Measurements from ENCODE around the gene PIP4K2B. TPM values are rescaled to one million over a fixed set of nuclear protein-coding genes. Genes with fewer than 3 reads are reported as not detected.

Gene PIP4K2B
- total and polyA plus RNA-seq, 2 donors from 2014 or later, result 15.3 to 41.2 TPM

- no peak overlapping the region for H3K27ac ChIP-seq (ENCODE audit: low read depth in 2 of 2, low read length in 2 of 2)
- H3K9ac ChIP-seq (ENCODE audit: low read length in 3 of 3), result no peak overlapping the region
- peaks cover 0 to 20% (median 6%) of the 10 kb centered on the region in 3 donors for H3K36me3 ChIP-seq (ENCODE audit: control insufficient read depth in 2 of 3, insufficient read depth in 3 of 3, low read length in 3 of 3)
- TF ChIP-seq CTCF (IDR thresholded peaks at IDR 0.05; ENCODE audit: borderline replicate concordance, extremely low read depth, insufficient read depth), result no peak
- DNase-seq, result no peak
- H3K27me3 ChIP-seq (ENCODE audit: control insufficient read depth, insufficient read depth, low read length), result no peaks in the 10 kb centered on the region
- H3K4me3 ChIP-seq (ENCODE audit: low read length in 3 of 3), result no peak overlapping the region
- no peaks in the 10 kb centered on the region for H3K9me3 ChIP-seq (ENCODE audit: control insufficient read depth in 2 of 3, insufficient read depth in 1 of 3, low read length in 3 of 3)
- no peak for FAIRE-seq
- intact Hi-C loops (cut with DNase I), result no loop called here
- H3K4me1 ChIP-seq (ENCODE audit: control insufficient read depth in 2 of 3, insufficient read depth in 2 of 3, low read depth in 1 of 3, low read length in 3 of 3), result peaks cover 0 to 4% (median 0%) of the 10 kb centered on the region in 3 donors
These were observed 74.3 kb downstream of the PIP4K2B start for GRCh38 chr17:38725066-38725465.

DNA sequence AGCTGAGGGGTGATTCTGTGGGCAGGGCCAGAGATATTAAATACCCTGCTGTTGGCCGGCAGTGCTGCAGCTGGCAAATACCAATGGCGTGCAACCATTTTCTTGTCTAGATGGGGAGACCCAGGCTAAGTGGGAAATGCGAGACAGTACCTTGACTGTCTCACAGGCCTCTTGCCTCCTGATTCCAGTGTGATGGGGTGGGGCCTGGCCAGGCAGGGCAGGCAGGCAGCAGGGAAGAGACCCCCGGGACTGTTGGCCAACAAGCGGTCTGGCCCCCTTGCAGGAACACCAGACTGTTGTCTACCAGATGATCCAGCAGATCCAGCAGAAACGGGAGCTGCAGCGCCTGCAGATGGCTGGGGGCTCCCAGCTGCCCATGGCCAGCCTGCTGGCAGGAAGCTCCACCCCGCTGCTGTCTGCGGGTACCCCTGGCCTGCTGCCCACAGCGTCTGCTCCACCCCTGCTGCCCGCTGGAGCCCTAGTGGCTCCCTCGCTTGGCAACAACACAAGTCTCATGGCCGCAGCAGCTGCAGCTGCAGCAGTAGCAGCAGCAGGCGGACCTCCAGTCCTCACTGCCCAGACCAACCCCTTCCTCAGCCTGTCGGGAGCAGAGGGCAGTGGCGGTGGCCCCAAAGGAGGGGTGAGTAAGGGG is 74.9 kb downstream of the PIP4K2B start:
- no peak overlapping the region for H3K27ac ChIP-seq (ENCODE audit: low read depth in 2 of 2, low read length in 2 of 2)
- TF ChIP-seq CTCF (IDR thresholded peaks at IDR 0.05; ENCODE audit: borderline replicate concordance, extremely low read depth, insufficient read depth), result no peak
- H3K9ac ChIP-seq (ENCODE audit: low read length in 3 of 3), result no peak overlapping the region
- H3K4me1 ChIP-seq (ENCODE audit: control insufficient read depth in 2 of 3, insufficient read depth in 2 of 3, low read depth in 1 of 3, low read length in 3 of 3), result peaks cover 0 to 3% (median 0%) of the 10 kb centered on the region in 3 donors
- no peaks in the 10 kb centered on the region for H3K27me3 ChIP-seq (ENCODE audit: control insufficient read depth, insufficient read depth, low read length)
- H3K4me3 ChIP-seq (ENCODE audit: low read length in 3 of 3), result no peak overlapping the region
- FAIRE-seq (no peak), DNase-seq (no peak)
- peaks cover 0 to 20% (median 6%) of the 10 kb centered on the region in 3 donors for H3K36me3 ChIP-seq (ENCODE audit: control insufficient read depth in 2 of 3, insufficient read depth in 3 of 3, low read length in 3 of 3)
- intact Hi-C loops (cut with DNase I), result no loop called here
- H3K9me3 ChIP-seq (ENCODE audit: control insufficient read depth in 2 of 3, insufficient read depth in 1 of 3, low read length in 3 of 3), result no peaks in the 10 kb centered on the region

DNA sequence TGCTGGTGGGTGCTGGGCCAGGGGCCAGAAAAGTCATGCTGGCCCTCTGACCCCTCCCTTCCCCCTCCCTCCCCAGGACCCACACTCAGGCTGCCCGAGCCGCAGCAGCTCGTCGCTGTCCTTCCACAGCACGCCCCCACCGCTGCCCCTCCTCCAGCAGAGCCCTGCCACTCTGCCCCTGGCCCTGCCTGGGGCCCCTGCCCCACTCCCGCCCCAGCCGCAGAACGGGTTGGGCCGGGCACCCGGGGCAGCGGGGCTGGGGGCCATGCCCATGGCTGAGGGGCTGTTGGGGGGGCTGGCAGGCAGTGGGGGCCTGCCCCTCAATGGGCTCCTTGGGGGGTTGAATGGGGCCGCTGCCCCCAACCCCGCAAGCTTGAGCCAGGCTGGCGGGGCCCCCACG is 77.6 kb downstream of the PIP4K2B start:
- intact Hi-C loops (cut with DNase I), result no loop called here
- no peak overlapping the region for H3K27ac ChIP-seq (ENCODE audit: low read depth in 2 of 2, low read length in 2 of 2)
- FAIRE-seq (no peak), DNase-seq (peak in 1 of 5 donors; percentile 49)
- TF ChIP-seq CTCF (IDR thresholded peaks at IDR 0.05; ENCODE audit: borderline replicate concordance, extremely low read depth, insufficient read depth), result no peak
- no peaks in the 10 kb centered on the region for H3K4me1 ChIP-seq (ENCODE audit: control insufficient read depth in 2 of 3, insufficient read depth in 2 of 3, low read depth in 1 of 3, low read length in 3 of 3)
- no peaks in the 10 kb centered on the region for H3K9me3 ChIP-seq (ENCODE audit: control insufficient read depth in 2 of 3, insufficient read depth in 1 of 3, low read length in 3 of 3)
- peaks cover 2 to 29% (median 13%) of the 10 kb centered on the region in 3 donors for H3K36me3 ChIP-seq (ENCODE audit: control insufficient read depth in 2 of 3, insufficient read depth in 3 of 3, low read length in 3 of 3)
- no peaks in the 10 kb centered on the region for H3K27me3 ChIP-seq (ENCODE audit: control insufficient read depth, insufficient read depth, low read length)
- no peak overlapping the region for H3K4me3 ChIP-seq (ENCODE audit: low read length in 3 of 3)
- H3K9ac ChIP-seq (ENCODE audit: low read length in 3 of 3), result no peak overlapping the region

All from kidney (tissue), 14 donors.